B cell (primary cell): ENCODE measurements around the gene C1QTNF6.

Experiments
- CTCF ChIP-seq: fragments of 200-600 bp; IDR thresholded peaks from one replicate; pipeline ENCODE4 v1.8.0; 2022; ENCODE audit warnings: antibody characterized with exemption, mild to moderate bottlenecking
- EZH2 ChIP-seq: IDR thresholded peaks from 2 replicates; pipeline ENCODE4 v1.6.1; 2012; ENCODE audit warnings: borderline replicate concordance, low read depth, mild to moderate bottlenecking, moderate library complexity, low read length; ENCODE audit not compliant: insufficient read depth, poor library complexity, severe bottlenecking

- peak; percentile 64 for TF ChIP-seq CTCF
- no peak for TF ChIP-seq EZH2
Observed at GRCh38 chr22:37199760-37200108, 11.7 kb upstream of the C1QTNF6 start.
